ENCODE data around the gene GRK4.

Gene GRK4

GRCh38 chr4:3016961-3017360 lies 53.6 kb downstream of the GRK4 start:
- no peak overlapping the region for H3K4me3 ChIP-seq (ENCODE audit: low read length)
- no peak for TF ChIP-seq CTCF (conservative IDR thresholded peaks at IDR 0.05; ENCODE audit: low read length)
- no peak for DNase-seq (ENCODE audit: low read depth)

- no peak for TF ChIP-seq CTCF (conservative IDR thresholded peaks at IDR 0.05; ENCODE audit: low read length)
- DNase-seq (ENCODE audit: low read depth), result peak; percentile 55
- no peak overlapping the region for H3K4me3 ChIP-seq (ENCODE audit: low read length)
Observed at GRCh38 chr4:3017504-3017903, 54.1 kb downstream of the GRK4 start.

GRCh38 chr4:3019145-3019846 lies 55.9 kb downstream of the GRK4 start:
- DNase-seq (ENCODE audit: low read depth), result no peak
- no peak for TF ChIP-seq CTCF (conservative IDR thresholded peaks at IDR 0.05; ENCODE audit: low read length)
- no peak overlapping the region for H3K4me3 ChIP-seq (ENCODE audit: low read length)

GRCh38 chr4:3021127-3021526 lies 57.8 kb downstream of the GRK4 start:
- TF ChIP-seq CTCF (conservative IDR thresholded peaks at IDR 0.05; ENCODE audit: low read length), result no peak
- no peak overlapping the region for H3K4me3 ChIP-seq (ENCODE audit: low read length)
- no peak for DNase-seq (ENCODE audit: low read depth)

- H3K4me3 ChIP-seq (ENCODE audit: low read length), result no peak overlapping the region
- DNase-seq (ENCODE audit: low read depth), result no peak
- no peak for TF ChIP-seq CTCF (conservative IDR thresholded peaks at IDR 0.05; ENCODE audit: low read length)
Observed at GRCh38 chr4:3021627-3022026, 58.3 kb downstream of the GRK4 start.

- TF ChIP-seq CTCF (conservative IDR thresholded peaks at IDR 0.05; ENCODE audit: low read length), result no peak
- no peak for DNase-seq (ENCODE audit: low read depth)
Observed at GRCh38 chr4:3022112-3022511, 58.7 kb downstream of the GRK4 start.

GRCh38 chr4:3022651-3023050 lies 59.3 kb downstream of the GRK4 start:
- TF ChIP-seq CTCF (conservative IDR thresholded peaks at IDR 0.05; ENCODE audit: low read length), result no peak
- no peak overlapping the region for H3K4me3 ChIP-seq (ENCODE audit: low read length)
- DNase-seq (ENCODE audit: low read depth), result no peak

More at GRCh38 chr4:3022112-3022511, 58.7 kb downstream of the GRK4 start:
- H3K4me3 ChIP-seq (ENCODE audit: low read length), result no peak overlapping the region

All from AG10803 (cell line).